ENCODE data around the gene ALKBH2. TPM values are rescaled to one million over a fixed set of nuclear protein-coding genes. Genes with fewer than 3 reads are reported as not detected.

ALKBH2 gene
- polyA plus RNA-seq, 12 donors: 18.5 to 28.8 (median 20.3) TPM; not detected in 1

Other genes starting within 250 kb of the ALKBH2 start
- gene SSH1, start 235.9 kb downstream of the ALKBH2 start, polyA plus RNA-seq (ENCODE audit: insufficient read length in 12 of 12): 10 to 100 TPM in 11 of 12 donors, not detected in 1; 16.7 to 28.5 (median 19.9) TPM
- gene DAO, start 213.4 kb downstream of the ALKBH2 start, polyA plus RNA-seq (ENCODE audit: insufficient read length in 12 of 12): under 1 TPM in 6 of 12 donors, not detected in 6; 0.11 to 0.40 (median 0.25) TPM
- gene SVOP, start 72.4 kb downstream of the ALKBH2 start, polyA plus RNA-seq (ENCODE audit: insufficient read length in 12 of 12): under 1 TPM in 10 of 12 donors, not detected in 2; 0.04 to 0.81 (median 0.20) TPM
- 10 to 100 TPM in 11 of 12 donors, not detected in 1; 11.7 to 33.8 (median 14.1) TPM for gene USP30, start 40.9 kb downstream of the ALKBH2 start, polyA plus RNA-seq (ENCODE audit: insufficient read length in 12 of 12)
- gene UNG, start 4.1 kb upstream of the ALKBH2 start, polyA plus RNA-seq (ENCODE audit: insufficient read length in 12 of 12): 10 to 100 TPM in 11 of 12 donors, not detected in 1; 24.5 to 40.1 (median 25.7) TPM
- gene ACACB, start 23.1 kb upstream of the ALKBH2 start, polyA plus RNA-seq (ENCODE audit: insufficient read length in 12 of 12): 10 to 100 TPM in 3 of 12 donors, 1 to 10 TPM in 8, not detected in 1; 2.1 to 13.2 (median 8.0) TPM
- gene FOXN4, start 215.8 kb upstream of the ALKBH2 start, polyA plus RNA-seq (ENCODE audit: insufficient read length in 12 of 12): under 1 TPM in 8 of 12 donors, not detected in 4; 0.05 to 0.34 (median 0.13) TPM